Activated CD4-positive, alpha-beta T cell treated with anti-CD3 and anti-CD28 coated beads for 24 hours (primary cell): ENCODE measurements around the gene SKOR1.
A peak's percentile ranks its signal among the peaks of the same experiment; 100 is the strongest.

Source experiments
- DNase-seq, 2 donors: peaks; one replicate each; pipeline ENCODE4 v3.0.0-alpha.2; 2020; ENCODE audit warnings: low read depth in 2 of 2

Gene SKOR1

GRCh38 chr15:67832897-67833709 lies 7.8 kb downstream of the SKOR1 start:
- DNase-seq: no peak

- no peak for DNase-seq
Observed at GRCh38 chr15:67833710-67834511, 8.6 kb downstream of the SKOR1 start.

GRCh38 chr15:67834581-67835296 lies 9.4 kb downstream of the SKOR1 start:
- DNase-seq: no peak

GRCh38 chr15:67835297-67836133 lies 10.2 kb downstream of the SKOR1 start:
- no peak for DNase-seq

GRCh38 chr15:67836134-67836455 lies 10.8 kb downstream of the SKOR1 start:
- no peak for DNase-seq

- DNase-seq: peak in 1 of 2 donors; percentile 44
Observed at GRCh38 chr15:67836477-67836876, 11.2 kb downstream of the SKOR1 start.

- no peak for DNase-seq
Observed at GRCh38 chr15:67836955-67837354, 11.6 kb downstream of the SKOR1 start.

- no peak for DNase-seq
Observed at GRCh38 chr15:67838789-67839332, 13.6 kb downstream of the SKOR1 start.

GRCh38 chr15:67839499-67839928 lies 14.2 kb downstream of the SKOR1 start:
- no peak for DNase-seq

- DNase-seq: peak; percentile 90 to 91
Observed at GRCh38 chr15:67839929-67840748, 14.8 kb downstream of the SKOR1 start, which contains the start of gene RNU6-1. Gene RNU6-1, minus strand, starts transcription at chr15:67840045.

- no peak for DNase-seq
Observed at GRCh38 chr15:67840749-67841512, 15.6 kb downstream of the SKOR1 start.

GRCh38 chr15:67841513-67841762 lies 16.1 kb downstream of the SKOR1 start:
- no peak for DNase-seq

- DNase-seq: no peak
Observed at GRCh38 chr15:67843092-67843501, 17.8 kb downstream of the SKOR1 start.

GRCh38 chr15:67843571-67844387 lies 18.5 kb downstream of the SKOR1 start:
- DNase-seq: no peak

GRCh38 chr15:67845974-67846373 lies 20.7 kb downstream of the SKOR1 start:
- DNase-seq: no peak

- DNase-seq: no peak
Observed at GRCh38 chr15:67849538-67849937, 24.2 kb downstream of the SKOR1 start.

- DNase-seq: no peak
Observed at GRCh38 chr15:67850336-67850735, 25.0 kb downstream of the SKOR1 start.

- no peak for DNase-seq
Observed at GRCh38 chr15:67850994-67851571, 25.8 kb downstream of the SKOR1 start.

GRCh38 chr15:67852418-67852817 lies 27.1 kb downstream of the SKOR1 start:
- no peak for DNase-seq
